ENCODE measurements around the gene PADI1. TPM values are rescaled to one million over a fixed set of nuclear protein-coding genes. Genes with fewer than 3 reads are reported as not detected.

PADI1 gene
- total and polyA plus RNA-seq, 2 donors (not counting 1 experiment from before 2014, with no cell fraction given) = not detected

- H3K9me3 ChIP-seq (ENCODE audit: control extremely low read depth in 1 of 3, control insufficient read depth in 2 of 3, insufficient read depth in 1 of 3, low read length in 2 of 3) = no peaks in the 10 kb centered on the region
- Mint-ChIP-seq H3K27ac (no peak within 1 kb of the TSS), H3K4me3 (no peak within 1 kb of the TSS), H3K9me3 (ENCODE audit: insufficient read depth) (no peaks in the 10 kb centered on the region), H3K27me3 (peaks cover 8% of the 10 kb centered on the region), H3K4me1 (no peaks in the 10 kb centered on the region)
- no peak within 1 kb of the TSS for H3K27ac ChIP-seq (ENCODE audit: low read length in 2 of 2)
- no peak for ATAC-seq (ENCODE audit: low read depth)
- H2AFZ ChIP-seq (ENCODE audit: insufficient read depth, low read depth, low read length, poor library complexity, severe bottlenecking) = no peak within 1 kb of the TSS
- H3K4me3 ChIP-seq (ENCODE audit: control extremely low read depth in 1 of 5, extremely low read depth in 1 of 5, insufficient read depth in 1 of 5, low read depth in 2 of 5, low read length in 4 of 5) = no peak within 1 kb of the TSS
- no peaks in the 10 kb centered on the region for H3K79me2 ChIP-seq (ENCODE audit: control insufficient read depth, insufficient read depth, low read length)
- TF ChIP-seq EZH2 (IDR thresholded peaks at IDR 0.05; ENCODE audit: borderline replicate concordance, insufficient read depth, low read depth, low read length, poor library complexity, severe bottlenecking) (no peak), CTCF (IDR thresholded peaks at IDR 0.05) (no peak)
- DNase-seq = no peak
- H3K27me3 ChIP-seq (replicated peaks in 1 of 4; ENCODE audit: control extremely low read depth in 1 of 4, control insufficient read depth in 3 of 4, insufficient read depth in 4 of 4, low read length in 3 of 4) = peaks cover 0 to 9% (median 0%) of the 10 kb centered on the region in 4 experiments
- intact Hi-C loops (cut with micrococcal nuclease) = no loop called here
- 93% methylated on average over 7 of the region's 9 CpGs for WGBS (ENCODE audit: insufficient coverage)
- no peaks in the 10 kb centered on the region for H3K36me3 ChIP-seq (replicated peaks in 1 of 2; ENCODE audit: control extremely low read depth in 1 of 2, control insufficient read depth in 1 of 2, extremely low read depth in 1 of 2, insufficient read depth in 2 of 2, low read length in 1 of 2)
- H3K4me2 ChIP-seq (replicated peaks; ENCODE audit: low read depth, low read length, poor library complexity, severe bottlenecking) = no peak within 1 kb of the TSS
- ChIA-PET POLR2A (interaction anchor here (0.7 kb wide), 1 partner anchor 844 kb away, joined by 3 read pairs; no protein-coding TSS in a partner anchor), CTCF (no interaction called here)
- no peak within 1 kb of the TSS for H3K9ac ChIP-seq (ENCODE audit: low read length)
- H4K20me1 ChIP-seq (ENCODE audit: control insufficient read depth, insufficient read depth, low read length, poor library complexity, severe bottlenecking) = no peaks in the 10 kb centered on the region
- no peaks in the 10 kb centered on the region for H3K4me1 ChIP-seq (ENCODE audit: control insufficient read depth in 2 of 2, insufficient read depth in 2 of 2, low read length in 2 of 2)
These were observed 43.9 kb downstream of the PADI1 start, which contains the start of gene PADI3 for GRCh38 chr1:17248781-17249180. PADI3 (plus strand) TSS chr1:17249098; CDS start chr1:17249138, 40 bp downstream.

DNA sequence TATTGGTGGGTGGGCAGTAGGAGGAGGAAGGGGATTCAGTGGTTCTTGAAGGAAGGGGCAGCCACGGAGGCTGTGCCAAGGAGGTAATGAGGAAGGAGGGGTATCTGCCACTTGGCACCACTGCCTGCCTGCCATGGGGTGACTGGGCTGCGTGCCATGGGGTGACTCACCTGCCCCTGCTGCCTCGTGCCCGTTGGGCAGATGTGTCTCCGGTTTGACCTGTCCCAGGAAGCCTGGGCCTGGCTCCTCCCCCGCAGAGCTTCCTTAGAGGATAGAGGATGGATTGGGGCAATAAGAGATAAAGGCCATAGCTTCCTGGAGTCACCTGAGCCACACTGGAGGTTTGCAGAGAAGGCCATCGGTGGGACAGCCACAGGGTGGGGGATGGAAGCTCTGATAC is 45.7 kb downstream of the PADI1 start:
- ATAC-seq (ENCODE audit: low read depth) = no peak
- no peaks in the 10 kb centered on the region for H3K36me3 ChIP-seq (replicated peaks in 1 of 2; ENCODE audit: control extremely low read depth in 1 of 2, control insufficient read depth in 1 of 2, extremely low read depth in 1 of 2, insufficient read depth in 2 of 2, low read length in 1 of 2)
- no peak for DNase-seq

More for the DNA sequence above, 45.7 kb downstream of the PADI1 start:
- Histone ChIP-seq H3K27me3 (replicated peaks in 1 of 4; ENCODE audit: control extremely low read depth in 1 of 4, control insufficient read depth in 3 of 4, insufficient read depth in 4 of 4, low read length in 3 of 4) (peaks cover 0 to 6% (median 0%) of the 10 kb centered on the region in 4 experiments), H3K4me2 (replicated peaks; ENCODE audit: low read depth, low read length, poor library complexity, severe bottlenecking) (no peak overlapping the region), H3K9me3 (ENCODE audit: control extremely low read depth in 1 of 3, control insufficient read depth in 2 of 3, insufficient read depth in 1 of 3, low read length in 2 of 3) (no peaks in the 10 kb centered on the region), H3K4me3 (ENCODE audit: control extremely low read depth in 1 of 5, extremely low read depth in 1 of 5, insufficient read depth in 1 of 5, low read depth in 2 of 5, low read length in 4 of 5) (no peak overlapping the region), H3K27ac (ENCODE audit: low read length in 2 of 2) (no peak overlapping the region), H3K79me2 (ENCODE audit: control insufficient read depth, insufficient read depth, low read length) (no peaks in the 10 kb centered on the region), H3K4me1 (ENCODE audit: control insufficient read depth in 2 of 2, insufficient read depth in 2 of 2, low read length in 2 of 2) (no peaks in the 10 kb centered on the region), H2AFZ (ENCODE audit: insufficient read depth, low read depth, low read length, poor library complexity, severe bottlenecking) (no peak overlapping the region), H3K9ac (ENCODE audit: low read length) (no peak overlapping the region), H4K20me1 (ENCODE audit: control insufficient read depth, insufficient read depth, low read length, poor library complexity, severe bottlenecking) (no peaks in the 10 kb centered on the region)
- Mint-ChIP-seq H3K4me3 (no peak overlapping the region), H3K9me3 (ENCODE audit: insufficient read depth) (no peaks in the 10 kb centered on the region), H3K4me1 (no peaks in the 10 kb centered on the region), H3K27ac (no peak overlapping the region), H3K27me3 (peaks cover 10% of the 10 kb centered on the region)
- intact Hi-C loops (cut with micrococcal nuclease) = no loop called here
- CTCF ChIA-PET = no interaction called here
- POLR2A ChIA-PET = no interaction called here
- WGBS (ENCODE audit: insufficient coverage) = 12% methylated on average over 6 of the region's 7 CpGs
- TF ChIP-seq CTCF (IDR thresholded peaks at IDR 0.05) = no peak
- no peak for TF ChIP-seq EZH2 (IDR thresholded peaks at IDR 0.05; ENCODE audit: borderline replicate concordance, insufficient read depth, low read depth, low read length, poor library complexity, severe bottlenecking)

All from B cell (primary cell).